Kasumi-1 (cell line): ENCODE results near the gene RIMBP2.

Source experiments
- DNase-seq, 2 experiments: peaks; one replicate each; lab custom pipeline; 2025; lab: John Stamatoyannopoulos, UW

The RIMBP2 gene

DNA sequence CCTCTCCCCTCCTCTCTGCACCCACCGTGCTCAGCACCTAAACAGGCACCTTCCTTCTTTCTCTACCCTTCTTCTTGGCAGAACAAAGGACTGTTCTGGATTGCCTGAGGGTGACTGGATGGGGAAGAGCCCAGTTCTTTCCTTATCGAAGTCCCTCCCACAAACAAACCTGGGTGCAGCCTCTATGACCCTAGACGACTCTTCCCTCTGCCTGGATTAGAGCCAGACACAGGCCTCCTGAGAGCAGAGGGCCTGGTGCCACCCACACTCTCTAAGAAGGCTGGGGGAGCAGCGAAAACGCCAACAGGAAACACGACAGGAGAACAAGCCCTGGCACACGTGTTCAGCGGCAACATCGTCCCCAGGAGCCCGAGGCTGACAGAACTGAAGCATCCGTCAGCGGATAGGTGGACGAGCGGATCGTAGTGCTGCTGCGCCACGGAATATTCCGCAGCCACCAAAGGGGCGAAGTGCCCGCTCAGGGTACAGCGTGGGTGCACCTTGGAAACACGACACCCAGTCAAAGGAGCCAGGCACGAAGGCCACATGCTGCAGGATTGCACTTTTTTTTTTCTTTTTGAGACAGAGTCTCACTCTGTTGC is 38.0 kb downstream of the RIMBP2 start:
- no peak for DNase-seq

DNA sequence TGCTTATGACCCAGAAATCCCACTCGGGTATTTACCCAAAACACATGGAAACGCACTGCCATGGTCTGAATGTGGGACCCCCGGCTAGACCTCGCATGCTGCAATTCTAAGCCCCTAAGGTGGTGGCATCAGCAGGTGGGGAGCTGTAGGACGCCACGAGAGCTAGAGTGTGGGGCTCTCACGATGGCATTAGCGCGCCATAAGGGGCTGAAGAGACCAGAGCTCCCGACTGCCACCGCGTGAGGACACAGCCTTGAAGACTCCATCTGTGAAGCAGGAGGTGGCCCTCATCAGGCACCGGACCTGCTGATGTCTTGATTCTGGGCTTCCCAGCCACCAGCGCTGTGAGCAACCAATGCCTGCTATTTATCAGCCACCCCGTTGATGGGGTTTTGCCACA is 40.3 kb downstream of the RIMBP2 start:
- DNase-seq = no peak

DNA sequence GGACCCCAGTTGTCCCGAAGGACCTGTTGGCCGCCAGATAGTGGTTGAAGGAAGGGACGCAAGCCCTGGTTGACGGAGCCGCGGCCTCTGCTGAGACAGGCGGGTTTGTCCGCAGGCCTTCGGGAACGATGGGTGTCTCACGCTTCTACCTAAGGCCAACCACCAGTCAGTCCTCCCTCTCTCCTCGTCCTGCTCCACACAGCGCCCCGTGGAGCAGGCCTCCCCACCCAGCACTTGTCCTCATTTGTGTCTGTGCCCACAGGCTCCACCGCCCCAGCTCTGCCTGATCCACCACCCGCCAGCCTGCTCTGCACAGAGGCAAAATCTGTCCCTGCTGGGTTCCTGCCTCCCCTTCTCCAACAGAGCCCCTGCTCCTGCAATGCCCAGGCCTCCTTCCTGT is 41.0 kb downstream of the RIMBP2 start:
- no peak for DNase-seq

DNA sequence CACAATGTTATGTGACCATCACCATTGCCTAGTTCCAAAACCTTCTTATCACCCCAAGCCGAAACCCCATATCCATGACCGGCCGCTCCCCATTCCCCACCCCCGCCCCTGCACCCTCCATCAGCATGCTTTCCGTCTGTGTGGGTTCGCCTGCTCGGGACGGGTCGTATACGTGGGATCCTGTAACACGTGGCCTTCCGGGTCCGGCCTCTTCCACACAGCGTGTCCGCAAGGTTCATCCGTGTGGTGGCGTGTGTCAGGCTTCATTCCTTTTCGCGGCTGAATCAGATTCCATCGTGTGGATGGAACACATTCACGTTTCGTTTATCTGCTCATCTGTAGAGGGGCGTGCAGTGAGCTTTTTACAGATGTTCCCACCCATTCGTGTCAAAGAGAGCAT is 41.4 kb downstream of the RIMBP2 start:
- DNase-seq = no peak

DNA sequence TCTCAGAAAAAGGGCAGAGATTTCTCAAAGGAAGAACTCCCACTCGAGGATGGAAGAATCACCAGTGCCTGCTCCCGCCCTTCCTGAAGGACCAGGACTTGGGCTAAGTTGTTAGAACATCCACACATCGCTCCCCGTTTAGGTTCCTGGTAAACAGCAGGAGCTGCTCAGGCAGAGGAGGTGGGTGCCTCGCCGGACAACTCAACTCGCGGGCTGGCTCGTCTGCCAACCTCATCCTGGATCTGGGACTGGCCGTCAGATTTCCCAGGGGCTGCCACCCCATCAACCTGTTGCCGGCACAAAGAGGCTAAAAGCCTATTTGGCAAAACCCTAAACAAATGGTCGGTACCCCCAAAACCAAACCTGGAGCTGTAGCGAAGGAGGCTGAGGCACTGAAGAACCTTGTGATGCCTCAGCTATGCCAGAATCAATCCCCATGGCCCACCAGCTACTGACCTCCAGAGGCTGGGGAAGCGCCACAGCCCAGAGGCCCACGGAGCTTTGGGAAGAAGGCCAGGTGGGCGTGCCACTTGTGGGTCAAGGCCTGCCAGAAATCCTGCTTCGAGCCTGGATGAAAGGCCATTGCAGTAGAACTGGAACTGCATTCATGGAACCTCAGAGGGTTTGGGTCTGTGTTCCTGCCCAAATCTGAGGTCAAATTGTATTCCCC is 42.9 kb downstream of the RIMBP2 start:
- no peak for DNase-seq

DNA sequence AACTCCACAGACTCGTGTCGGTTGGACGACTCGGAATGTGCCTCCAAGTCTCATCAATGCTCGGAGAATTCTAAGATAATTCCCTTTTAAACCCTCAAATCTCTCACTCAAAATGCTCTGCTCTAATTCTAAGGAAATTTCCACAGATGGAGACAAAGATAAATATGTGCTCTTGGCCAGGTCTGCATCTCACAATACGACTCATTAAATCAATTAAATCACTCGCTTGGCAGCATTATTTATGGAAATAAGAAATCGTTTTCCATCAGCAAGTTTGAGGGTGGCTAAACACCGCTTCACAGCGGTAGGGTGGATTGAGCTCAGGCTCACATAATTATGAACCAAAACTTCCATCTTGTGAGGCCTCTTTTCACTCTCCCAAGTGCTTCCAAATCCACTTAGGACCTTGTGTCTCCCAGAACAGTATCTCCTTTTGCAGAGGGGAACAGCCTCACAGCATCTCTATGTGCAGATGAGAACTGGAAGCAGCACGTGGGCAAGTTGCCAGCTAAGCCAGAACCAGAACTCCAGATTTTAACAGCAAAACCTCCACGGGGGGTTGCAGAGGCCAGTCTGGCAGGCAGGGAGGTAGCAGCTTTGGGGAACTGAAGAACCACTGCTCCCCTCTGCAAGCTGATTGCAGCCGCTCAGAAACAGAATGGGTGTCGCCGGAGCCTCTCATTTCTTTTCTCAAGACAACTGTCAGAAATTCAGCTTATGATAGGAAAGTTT is 43.8 kb downstream of the RIMBP2 start:
- DNase-seq = no peak

DNA sequence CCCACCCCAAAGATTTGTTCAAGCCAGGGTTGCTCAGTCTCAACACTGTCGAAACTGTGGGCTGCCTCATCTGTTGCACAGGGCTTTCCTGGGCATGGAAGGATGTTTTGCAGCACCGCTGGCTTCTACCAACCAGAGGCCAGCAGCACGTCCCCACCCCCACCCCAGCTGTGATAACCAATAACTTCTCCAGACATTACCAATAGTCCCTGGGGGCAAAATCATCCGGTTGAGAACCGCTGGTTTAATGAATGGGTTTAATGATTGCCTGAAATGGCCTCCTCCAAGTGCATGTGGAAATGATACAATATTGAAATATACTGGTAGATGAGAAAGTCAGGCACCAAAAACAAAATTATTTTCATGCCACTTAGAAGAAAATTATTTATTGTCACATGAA is 44.5 kb downstream of the RIMBP2 start:
- DNase-seq = no peak

DNA sequence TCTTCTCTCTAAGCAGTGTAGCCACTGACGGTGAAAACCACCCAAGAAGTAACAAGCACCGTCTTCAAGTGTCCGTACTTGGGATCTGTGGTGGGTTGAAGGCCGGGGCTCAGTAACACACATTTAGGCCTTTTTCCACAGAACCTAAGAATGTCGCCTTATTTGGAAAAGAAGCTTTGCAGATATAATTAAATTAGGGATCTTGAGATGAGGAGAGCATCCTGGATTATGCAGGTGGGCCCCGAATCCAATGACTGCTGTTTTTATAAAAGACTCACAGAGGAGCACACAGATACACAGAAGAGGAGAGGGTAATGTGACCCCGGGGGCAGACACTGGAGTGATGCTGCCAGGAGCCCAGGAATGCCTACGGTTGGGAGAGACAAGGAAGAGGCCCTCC is 46.3 kb downstream of the RIMBP2 start:
- DNase-seq = no peak

DNA sequence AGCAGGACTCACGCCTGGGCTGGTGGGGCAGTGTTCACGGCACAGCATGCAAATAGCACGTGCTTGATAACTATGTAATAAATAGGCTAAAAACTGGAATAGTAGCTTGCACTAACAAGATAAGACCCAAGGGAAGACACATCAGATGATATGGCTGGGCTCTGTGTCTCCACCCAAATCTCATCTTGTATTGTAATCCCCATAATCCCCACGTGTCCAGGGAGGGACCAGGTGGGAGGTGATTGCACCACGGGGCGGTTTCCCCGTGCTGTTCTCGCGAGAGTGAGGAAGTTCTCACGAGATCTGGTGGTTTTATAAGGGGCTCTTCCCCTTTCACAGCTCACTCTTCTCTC is 46.9 kb downstream of the RIMBP2 start:
- no peak for DNase-seq

DNA sequence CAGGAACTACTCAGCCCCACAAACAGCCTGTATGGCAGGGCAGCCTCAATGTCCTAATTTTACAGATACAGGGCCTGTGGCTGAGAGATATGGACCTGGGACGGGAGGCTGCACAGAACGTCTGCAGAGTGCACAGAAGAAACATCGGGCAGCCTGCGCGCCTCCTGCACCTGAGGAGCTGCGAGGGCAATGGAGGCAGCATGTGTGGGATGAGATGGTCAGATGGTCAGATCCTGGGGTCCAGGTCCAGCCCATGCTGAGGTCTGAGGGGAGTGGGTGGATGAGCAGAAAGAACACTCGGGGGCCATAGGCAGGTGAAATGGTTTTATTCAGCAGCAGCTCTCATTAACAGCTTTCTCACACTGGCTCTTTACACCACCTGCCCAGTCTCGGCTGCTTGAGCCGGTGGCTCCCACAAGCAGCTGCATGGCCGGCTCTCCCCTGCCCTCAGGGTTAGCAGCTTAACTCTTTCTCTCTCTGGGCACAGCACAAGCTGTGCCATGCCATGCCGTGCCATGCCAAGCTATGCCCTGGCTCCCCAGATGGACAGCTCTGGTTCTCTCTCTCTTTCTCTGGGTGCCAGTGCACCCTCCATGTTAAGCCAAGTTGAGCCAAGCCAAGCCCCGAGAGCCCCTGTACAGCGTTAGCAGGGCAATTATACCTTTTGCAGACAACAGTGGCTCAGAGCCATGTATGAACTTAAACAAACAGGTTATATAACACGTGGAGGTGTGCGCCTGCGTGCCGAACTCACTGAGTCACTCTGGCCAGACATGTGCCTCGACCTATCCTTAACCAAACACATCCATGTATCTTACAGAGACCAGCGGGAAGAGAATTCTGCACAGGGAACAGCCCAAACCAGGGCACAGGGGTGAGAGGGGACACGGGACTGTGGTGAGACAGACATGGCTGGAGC is 47.6 kb downstream of the RIMBP2 start:
- no peak for DNase-seq

DNA sequence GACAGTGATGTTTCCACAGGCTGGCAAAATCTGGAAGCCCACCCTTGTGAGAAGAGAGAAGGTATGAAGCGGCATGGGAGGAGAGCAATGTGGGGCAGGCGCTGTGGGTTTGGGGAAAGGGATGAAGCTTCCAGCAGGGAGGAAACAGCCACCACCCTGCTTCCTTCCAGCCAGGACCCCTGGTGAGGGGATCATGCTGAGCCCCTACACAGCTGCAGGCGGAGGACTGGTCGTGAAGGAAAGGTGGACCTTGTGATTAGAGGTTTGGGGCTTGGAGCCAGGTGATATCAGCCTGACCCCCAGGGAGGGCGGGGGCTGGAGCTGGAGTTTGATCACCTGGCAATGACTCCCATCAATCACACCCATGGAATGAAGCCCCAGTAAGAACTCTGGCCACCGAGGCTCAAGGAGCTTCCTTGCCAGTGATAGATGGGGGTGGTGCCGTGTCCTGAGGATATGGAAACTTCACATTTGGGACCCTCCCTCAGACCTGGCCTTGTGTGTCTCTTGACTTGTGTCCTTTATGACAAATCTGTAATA is 48.6 kb downstream of the RIMBP2 start:
- DNase-seq = no peak

DNA sequence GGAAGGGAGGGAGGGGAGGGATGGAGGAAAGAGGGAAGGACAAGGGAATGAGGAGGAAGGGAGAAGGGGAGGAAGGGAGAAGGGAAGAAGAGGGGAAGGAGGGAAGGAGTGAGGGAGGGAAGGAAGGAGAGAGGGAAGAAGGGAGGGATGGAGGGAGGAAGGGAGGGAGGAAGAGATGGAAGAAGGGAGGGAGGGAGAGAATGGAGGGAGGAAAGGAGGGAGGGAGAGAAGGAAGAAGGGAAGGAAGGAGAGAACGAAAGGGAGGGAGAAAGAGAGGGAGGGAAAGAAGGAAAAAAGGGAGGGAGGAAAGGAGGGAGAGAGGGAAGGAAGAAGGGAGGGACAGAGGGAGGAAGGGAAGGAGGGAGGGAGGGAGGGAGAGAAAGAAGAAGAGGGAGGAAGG is 49.5 kb downstream of the RIMBP2 start:
- DNase-seq = no peak

DNA sequence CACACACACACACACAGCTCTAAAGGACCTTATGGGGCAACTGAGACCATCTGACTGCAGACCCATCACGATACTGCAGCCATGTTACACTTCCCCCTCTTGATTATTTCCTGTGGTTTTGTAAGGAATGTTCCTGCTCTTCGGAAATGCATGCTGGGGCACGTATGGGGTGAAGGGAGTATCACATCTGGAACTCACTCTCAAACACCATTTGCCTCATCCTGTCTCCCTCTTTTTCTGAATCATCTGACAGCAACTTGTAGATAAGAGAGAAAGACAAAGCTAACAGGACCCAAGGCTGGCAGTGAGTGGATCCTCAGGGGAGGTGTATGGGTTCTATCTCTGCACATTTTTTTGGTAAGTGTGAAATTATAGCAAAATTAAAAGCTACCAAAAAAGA is 50.3 kb downstream of the RIMBP2 start:
- DNase-seq = no peak

DNA sequence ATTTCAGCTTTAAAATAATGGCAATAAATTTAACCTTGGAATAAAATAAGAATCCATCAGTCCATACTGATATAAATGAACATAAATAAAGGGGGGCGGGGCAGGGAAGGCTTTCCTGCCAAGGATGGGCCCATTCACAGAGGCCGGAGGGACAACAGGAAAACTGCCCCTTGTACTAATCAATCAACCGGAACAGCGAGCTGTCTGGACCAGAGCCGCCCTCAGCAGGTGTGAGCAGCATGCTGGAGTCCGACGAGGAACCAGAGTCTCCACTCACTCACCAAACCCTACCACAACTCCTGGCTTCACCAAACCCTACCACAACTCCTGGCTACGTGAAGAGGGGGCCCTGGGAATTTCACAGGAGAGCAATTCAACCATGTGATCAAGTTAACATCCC is 51.3 kb downstream of the RIMBP2 start:
- DNase-seq = no peak

DNA sequence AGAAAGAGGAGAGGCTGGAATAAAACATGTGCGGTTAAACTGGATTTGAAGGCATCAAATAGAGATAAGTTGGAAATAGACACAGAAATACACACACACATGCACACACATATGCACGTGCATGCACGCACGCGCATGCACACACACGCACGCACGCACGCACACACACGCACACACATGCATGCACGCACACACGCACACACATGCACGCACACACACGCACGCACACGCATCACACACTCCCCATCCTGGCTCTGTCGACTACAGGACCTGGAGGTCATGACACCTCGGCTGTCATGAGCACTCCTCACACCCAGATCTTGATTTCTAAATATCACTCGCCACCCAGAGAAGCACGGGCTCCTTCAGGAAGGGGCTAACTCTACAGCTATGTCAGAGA is 51.8 kb downstream of the RIMBP2 start:
- DNase-seq = no peak

DNA sequence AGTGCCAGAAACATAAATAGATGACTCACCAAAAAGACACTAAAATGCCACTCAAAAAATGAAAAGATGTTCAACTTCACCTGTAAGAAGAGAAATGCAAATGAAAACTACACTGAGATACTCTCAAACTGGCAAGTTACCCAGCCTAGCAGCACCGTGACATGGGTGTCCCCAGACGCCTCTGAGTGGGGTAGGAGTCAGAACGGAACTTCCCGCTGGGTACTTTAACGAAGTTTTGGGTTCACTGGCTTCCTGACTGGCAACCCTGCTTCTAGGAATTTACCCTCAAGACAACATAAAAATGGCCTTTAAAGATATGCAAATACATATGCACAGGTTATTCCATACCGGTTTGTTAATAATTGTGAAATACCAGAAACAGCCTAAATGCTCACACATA is 52.6 kb downstream of the RIMBP2 start:
- no peak for DNase-seq

DNA sequence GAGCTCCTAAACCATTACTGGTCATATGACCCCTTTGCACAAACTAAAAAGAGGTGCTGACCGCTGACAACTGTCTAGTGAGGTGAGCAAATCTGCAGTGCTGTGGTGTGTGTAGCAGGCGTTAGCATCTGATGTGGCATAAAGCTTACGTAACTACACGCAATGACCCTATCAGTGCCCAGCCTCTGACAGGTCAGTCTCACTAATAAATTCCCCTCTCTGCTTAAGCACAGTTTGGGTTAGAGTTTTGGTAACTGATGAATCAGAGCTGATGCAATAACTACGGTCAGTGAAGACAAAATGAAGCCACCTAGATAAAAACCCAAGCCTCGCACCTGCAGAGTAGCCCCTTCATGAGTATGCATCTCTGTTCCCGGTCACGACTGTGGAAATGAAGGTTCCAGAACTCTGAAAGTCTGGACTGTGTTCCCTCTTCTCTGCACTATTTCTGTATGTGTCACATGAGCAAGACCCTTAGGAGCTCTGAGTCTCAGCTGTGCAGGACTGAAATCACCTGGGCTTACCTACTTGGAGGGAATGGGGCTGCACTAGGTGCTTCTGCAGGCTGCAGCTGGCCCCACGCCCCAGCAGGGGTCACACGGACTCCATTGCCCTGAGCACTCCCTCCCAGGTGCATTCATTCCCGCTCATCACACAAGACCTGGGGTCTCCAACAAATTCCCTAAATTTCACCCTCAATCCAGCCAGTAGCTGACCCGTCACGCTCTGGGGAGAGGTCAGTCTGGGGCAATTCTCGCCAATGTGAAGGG is 54.4 kb downstream of the RIMBP2 start:
- DNase-seq = no peak

DNA sequence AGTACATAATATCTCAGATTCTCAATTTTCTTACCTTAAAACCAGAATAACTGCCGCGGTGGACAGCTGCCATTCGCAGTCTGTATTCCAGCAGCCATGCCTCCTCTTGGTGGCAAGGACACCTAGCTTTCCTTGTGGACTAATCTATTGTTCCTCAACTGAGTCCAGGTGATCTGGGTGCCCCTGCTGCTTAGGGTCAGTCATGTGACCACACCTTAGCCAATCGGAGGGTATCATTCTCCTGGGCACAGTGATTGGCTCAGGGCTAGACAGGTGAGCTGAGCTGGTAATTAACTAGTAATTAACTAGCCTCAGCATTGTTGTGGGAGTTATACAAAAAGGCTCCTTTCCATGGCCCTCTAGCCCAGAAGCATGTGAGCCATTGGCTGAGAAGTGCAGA is 55.0 kb downstream of the RIMBP2 start:
- no peak for DNase-seq

DNA sequence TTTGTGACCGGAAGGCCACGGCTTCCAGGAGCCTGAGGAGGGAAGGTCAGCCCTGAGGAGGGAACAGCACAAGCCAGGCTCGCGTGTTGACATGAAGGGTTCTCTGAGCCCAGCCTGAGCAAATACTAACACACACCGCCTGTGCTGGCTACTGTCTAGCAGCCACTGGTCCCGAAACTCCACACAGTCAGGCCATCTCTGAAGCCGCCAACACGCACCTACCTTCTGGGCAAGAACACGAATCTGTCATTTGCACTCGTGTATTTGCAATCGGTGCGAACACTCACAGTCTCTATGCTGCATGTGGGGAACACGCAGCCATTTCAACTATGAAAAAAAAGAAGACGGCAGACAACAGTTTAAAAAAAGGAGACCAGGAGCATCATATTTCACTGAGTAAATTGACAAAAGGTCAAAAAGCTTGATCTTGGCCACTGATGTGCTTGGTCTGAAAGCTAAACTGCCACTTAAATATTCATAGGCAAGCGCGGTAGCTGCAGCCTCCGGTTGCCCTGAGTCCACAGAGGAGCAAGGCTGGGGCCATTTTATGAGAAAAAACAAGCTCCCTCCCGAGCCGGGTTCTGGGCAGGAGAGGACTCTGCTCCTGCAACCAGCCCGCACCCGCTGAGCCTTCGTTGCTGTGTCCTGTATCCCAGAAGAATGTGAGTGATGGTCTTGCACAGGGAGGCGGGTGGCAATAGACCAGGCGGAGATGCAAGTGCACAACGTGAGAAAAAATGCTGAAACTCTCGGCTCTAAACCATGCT is 57.8 kb downstream of the RIMBP2 start:
- no peak for DNase-seq

DNA sequence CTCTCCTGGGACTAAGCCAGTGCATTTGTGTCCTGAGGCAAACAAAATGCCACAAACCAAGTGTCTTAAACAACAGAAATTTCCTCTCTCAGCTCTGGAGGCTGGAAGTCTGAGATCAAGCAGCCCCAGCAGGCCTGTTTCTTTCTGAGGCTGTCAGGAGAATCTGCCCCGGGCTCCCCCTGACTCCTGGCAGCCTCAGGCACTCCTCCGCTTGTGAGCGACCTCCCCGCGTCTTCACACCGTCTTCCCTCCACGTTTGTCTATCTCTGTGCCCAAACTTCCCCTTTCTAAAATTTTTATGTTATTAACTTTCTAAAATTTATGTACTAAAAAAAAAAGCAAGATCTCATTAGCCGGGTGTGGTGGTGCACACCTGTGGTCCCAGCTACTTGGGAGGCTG is 59.7 kb downstream of the RIMBP2 start:
- DNase-seq = no peak

DNA sequence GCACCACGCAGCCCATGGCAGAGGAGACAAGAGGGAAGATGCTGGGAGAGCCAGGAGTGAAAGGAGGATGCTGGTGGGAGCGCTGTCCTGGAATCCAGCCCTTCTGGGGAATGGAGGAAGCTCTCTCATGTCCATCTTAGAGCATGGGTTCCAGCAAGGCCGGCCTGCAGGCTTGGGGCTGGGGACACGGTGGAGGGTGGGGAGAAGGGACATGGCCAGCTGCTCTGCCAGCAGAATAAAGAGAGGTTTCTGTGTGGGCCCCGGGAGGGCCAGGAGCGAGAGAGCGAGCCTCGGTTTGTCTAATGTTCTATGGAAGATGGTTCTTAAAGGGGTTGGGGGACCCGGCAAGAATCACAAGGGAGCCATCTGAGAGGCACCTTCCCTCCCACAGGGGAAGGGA is 60.2 kb downstream of the RIMBP2 start:
- DNase-seq = no peak
